HG03175 (cell line): ENCODE measurements around the gene OS9.

Experiments
- ATAC-seq: cut with Tn5 transposase; IDR thresholded peaks from one replicate; pipeline ENCODE4 v1.9.1; 2021; ENCODE audit warnings: mild to moderate bottlenecking, moderate library complexity; ENCODE audit not compliant: unreplicated experiment

OS9 gene

DNA sequence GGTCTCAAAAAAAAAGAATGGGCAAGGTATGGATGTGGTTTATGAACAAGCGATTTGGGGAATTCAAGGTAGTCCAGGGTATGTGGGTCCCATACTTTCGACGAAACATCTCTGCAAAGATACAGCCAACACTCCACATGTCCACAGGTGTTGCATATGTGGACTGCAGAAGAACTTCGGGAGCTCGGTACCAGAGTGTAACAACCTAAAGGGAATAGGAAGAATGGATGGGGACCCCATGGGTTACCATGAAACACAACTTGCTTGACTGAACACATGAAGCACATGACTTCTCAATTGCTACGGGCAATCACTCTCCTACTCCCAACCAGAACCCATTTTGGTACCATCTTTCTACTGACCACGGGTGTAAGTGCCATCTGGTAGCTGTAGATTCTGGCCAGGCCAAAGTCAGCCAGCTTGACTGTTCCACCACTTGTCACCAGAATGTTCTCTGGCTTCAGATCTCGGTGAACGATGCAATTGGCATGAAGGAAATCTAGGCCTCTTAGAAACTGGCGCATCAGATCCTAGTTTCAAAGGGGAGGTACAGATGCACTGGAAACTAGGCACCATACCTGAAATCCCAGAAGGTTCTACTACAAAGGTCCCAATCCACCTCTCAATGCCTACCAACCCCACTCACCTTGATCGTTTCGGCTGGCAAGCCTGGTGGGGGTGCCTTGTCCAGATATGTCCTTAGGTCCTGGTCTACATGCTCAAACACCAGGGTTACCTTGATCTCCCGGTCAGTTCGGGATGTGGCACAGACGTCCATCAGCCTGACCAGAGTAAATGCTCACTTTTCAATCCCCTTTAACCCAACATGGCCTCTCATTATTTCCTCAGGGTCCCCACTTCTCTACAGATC is 56.9 kb downstream of the OS9 start:
- no peak for ATAC-seq

DNA sequence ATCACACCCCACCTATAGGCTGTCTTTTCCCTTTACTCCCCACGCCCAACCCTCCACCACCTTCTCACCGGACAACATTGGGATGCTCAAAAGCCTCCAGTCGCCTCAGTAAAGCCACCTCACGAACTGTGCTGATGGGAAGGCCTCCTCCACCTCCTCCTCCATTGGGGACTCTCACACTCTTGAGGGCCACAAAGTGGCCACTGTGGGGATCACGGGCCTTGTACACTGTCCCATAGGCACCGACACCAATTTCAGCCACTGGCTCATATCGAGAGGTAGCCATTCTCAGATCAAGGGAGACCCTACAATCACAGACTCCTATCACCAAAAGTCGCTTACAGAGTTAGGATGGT is 57.5 kb downstream of the OS9 start:
- ATAC-seq = no peak

DNA sequence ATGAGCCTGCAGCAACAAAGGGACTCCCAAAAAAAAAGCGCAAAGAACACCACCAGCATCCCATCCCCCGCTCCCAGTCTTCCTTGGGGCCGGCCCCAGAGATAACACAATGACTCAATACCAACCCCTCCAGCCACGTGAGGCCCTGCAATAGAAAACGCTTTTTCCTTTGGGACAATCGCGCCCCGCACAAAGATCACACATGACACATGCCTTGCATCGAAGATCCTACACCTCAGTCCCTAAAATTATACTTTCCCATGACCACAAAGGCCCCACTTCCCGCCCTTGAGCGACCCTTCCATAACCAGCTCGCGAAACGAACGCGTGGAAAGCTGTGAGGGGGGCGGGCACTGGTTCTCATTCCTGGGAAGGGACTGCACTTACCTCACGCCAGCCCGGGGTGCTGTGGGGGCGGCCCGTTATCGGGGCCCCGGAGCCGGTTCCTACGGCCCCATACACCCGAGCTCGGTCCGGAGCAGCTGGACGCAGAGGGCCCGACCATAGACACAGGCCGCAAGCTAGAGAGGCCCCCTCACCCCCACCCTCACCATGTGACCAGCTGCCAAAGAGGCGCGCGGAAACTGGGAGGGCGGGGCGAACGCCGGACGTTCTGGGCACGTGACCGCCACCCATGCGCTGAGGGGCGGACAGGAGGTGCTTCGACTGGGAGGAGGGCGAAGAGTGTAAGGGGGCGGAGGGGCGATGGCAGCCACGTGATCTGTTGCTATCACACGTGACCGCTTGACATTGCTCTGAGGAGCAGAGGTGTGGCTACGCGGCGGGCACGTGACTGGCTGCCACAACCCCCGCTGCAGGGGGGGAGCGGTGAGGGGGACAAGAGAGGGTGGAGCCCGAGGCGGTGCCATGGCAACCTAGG is 58.1 kb downstream of the OS9 start, which contains the start of gene CDK4:
TSS of gene CDK4 (minus strand) at position 523 of the 880 bp plus-strand sequence. CDS start 593 bp downstream, outside the sequence.
- ATAC-seq = peak; percentile 74

DNA sequence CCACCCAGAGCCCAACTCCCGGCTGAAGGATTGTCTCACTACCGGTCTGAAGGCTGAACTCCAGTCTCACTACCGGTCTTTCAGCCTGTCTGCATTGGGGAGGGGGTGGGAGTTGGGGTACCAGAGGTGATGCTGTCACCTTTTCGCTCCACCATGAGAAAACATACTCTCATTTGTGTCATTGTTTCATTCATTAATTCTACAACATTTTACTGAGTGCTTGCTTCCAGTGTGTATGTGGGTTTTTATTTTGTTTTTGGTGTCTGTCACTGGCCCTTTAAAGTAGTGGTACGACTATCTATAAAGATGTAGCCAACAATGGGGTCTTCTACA is 58.7 kb downstream of the OS9 start:
- no peak for ATAC-seq

DNA sequence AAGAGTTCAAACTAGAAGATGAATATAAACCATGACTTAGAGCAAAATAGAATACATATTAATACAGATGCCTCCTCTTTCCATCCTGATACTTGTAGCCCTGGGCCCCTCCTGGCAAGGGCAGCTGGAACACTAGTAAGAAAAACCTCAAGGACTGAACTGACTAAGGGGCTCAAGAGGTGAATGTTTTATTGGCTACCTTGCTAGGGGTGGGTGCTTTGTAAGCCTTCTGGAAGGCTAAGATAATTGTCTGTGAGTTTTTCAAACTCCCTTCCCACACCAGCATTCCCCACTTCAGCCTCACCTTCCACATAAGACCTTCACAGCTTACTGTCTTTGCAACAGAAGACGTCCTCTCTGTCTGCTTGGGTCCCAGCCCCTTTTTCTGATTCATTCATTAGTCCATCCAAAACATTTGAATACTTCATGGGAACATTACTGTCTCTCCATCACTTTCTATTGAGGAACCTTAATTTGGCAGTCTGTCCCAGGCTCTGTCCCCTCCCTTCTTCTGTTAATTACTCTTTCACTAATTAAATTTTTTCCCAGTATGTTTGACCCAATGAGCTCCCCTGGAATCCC is 59.9 kb downstream of the OS9 start:
- ATAC-seq = no peak

DNA sequence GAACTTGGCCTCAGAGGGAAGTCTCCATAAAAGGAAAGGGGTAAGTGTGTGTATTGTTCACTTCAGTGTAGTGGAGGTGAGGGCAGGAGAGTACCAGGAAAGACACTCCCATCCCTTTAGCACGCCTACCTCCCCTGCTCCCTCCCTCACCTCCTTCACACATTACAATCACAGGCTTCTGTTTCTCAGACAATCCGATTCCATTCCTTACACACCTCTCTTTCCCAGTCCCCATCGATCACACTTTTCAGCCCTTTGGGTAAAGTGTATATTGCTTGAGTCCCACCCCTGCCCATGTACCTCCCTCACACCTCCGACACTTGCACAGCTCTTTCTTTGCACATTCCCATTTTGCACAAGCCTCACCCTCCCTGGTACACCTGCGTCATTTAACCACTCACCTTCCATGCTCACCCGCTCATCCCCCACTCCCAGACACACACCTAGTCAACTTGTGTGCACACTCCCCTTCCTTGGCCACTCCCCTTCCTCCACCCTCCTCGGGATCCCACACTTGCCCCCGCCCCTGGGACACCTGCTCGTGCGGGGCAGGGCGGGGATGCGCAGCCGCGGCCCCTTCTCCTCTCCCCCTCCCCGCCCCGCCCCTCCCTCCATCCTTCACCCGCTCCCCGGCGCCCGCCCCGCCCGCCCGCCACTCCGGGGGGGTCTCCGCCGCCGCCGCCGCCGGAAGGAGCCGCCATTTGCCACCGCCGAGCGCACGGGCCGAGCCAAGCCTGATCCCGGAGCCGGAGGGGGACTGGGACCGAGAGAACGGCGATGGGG is 60.7 kb downstream of the OS9 start, which contains the start of gene MARCHF9:
TSS of gene MARCHF9 (plus strand) at position 693 of the 783 bp plus-strand sequence. CDS start 426 bp downstream, outside the sequence.
- ATAC-seq = no peak

DNA sequence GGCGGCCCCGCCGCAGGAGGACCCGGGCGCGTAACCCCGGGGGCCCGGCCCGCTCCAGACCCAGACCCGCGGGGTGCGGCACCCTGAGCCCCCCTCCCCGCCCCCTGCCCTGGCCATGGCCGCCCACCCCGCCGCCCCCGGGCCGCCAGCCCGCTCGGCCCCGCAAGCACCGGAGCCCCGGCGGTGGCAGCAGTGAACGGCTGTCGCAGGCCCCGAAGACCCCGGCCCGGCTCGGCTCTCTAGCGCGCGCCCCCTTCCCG is 61.2 kb downstream of the OS9 start:
- ATAC-seq = no peak

DNA sequence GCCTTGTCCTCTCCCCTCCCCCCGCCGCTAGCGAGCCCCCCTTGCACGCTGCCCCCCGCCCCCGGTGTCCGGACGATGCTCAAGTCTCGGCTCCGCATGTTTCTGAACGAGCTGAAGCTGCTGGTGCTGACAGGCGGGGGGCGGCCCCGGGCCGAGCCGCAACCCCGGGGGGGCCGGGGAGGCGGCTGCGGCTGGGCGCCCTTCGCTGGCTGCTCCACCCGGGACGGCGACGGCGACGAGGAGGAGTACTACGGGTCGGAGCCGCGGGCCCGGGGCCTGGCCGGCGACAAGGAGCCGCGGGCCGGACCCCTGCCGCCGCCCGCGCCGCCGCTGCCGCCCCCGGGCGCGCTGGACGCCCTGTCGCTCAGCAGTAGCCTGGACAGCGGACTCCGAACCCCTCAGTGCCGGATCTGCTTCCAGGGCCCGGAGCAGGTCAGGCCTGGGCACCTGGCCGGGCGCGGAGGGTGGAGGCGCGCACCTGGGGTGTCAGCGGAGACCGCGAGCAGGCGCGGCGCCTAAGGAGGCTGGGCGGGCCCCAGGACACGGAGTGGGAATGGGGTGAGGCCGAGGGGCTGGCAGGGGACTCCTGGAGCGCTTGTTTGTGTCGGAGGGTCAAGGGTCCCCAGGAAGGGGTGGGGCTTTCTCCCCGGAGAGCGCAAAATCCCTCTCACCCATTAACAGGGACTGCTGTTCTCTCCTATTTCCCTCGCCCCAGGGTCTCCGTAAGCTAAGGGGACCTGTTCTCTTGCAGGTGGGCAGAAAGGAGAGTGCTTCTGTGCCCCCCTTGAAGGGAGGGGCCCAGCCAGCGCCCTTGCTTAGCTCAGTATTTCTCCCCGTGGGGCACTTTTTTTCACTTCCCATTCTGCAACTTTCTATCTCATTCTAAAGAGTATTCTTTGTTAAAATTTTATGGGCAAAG is 61.8 kb downstream of the OS9 start:
- ATAC-seq = no peak

DNA sequence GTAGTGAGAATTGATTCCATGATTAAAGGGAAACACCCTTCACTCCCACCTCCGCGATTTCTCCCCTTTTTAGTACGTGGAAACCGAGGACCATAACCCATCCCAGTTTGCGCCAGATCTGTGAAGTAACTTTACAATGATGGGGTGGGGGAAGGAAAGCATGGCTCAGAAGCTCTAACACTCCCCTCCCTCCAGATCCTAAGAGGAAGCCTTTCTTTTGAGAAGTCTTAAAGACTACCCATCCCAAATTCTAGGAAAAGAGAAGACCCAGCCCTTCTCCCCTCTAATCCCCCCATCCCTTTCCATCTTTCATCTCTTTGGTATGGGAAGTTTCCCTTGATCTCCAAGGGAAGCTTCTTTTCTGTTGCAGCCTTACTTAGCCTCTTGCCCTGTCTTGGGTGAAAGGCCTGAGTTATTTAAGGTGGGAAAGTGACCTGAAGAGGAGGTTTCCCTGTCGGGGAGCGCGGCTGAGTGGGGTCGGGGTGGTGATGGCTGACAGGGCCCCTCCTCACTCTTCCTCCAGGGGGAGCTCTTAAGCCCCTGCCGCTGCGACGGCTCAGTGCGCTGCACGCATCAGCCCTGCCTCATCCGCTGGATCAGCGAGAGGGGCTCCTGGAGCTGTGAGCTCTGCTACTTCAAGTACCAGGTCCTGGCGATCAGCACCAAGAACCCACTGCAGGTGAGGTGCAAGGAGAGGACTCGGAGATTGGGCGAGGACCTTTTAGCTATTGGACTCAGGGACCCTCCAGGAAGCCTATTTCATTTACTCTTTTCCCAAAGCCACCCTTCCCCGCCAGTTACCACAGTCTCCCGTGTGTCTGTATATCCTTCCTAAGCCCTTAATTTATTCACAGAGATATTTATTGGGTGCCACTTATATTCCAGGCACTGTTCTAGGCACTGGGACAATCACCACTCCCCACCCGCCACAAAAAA is 62.7 kb downstream of the OS9 start:
- ATAC-seq = peak; percentile 31

DNA sequence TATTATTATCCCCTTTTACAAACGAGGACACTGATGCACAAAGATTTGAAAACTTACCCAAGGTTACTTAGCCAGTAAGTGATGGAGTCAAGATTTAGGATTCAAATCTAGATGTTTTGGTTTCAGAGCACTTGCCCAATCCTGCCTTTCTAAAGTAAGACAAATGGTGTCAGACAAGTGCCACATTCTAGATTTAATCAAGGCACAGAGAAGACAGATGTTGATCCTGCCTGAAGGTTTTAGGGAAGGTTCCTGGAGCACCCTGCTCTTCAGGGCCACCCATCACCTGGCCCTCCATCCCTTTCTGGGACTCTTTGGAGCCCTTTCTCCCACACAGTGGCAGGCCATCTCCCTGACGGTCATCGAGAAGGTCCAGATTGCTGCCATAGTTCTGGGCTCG is 63.8 kb downstream of the OS9 start:
- ATAC-seq = no peak

DNA sequence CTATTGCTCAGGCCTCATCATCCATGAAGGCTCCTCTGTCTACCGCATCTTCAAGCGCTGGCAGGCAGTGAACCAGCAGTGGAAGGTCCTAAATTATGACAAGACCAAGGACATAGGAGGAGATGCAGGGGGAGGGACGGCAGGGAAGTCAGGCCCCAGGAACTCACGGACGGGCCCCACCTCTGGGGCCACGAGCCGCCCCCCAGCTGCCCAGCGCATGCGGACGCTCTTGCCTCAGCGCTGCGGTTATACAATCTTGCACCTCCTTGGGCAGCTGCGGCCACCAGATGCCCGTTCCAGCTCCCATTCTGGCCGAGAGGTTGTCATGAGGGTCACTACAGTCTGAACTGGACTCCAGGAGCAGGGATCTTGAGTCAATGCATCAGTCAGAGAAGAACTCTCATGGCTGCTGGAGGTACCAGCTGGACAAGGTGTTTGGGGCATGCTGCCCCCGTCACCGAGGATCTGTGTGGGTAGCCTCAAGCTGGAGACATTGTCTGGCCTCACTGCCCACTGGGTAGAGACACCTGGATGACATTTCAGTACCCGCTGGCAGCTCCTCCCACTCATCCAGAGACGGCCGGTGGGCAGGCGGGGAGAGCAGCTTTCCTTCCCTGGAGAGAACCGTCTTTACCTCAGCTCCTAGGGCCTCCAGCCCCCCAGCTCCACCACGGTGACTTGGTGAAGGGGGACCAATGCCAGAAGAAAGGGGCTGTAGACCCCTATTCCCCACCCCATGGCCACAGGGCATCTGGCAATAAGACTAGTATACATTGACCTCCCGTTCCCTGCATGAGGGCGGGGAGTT is 64.8 kb downstream of the OS9 start:
- ATAC-seq = no peak

DNA sequence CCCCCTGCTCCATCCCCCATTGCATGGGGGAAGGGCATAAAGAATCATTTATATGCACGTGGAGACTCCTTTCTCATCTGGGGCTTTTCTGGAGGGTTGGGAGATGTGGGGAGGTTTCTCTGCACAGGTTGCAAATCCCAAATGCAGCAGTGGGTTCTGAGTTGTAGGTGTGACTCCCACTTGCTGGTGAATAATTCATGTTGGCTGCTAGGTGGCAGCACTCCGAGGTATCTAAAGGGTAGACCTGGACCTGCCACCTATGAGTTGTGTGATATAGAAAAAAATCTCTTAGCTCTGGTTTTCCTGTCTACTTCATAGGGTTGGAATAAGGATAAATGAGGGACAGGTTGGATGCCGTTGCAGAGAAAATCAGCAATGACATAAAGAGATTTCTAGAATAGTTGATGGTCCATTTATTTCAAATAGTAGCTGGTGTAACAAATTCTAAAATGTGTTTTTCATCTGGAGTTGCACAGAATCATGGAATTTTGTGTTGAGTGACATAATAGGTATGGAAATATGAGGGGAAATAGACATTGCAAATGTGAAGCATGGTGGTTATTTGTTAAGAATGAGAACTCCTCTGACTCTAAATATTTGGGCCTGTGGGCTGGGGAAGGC is 65.5 kb downstream of the OS9 start:
- no peak for ATAC-seq

DNA sequence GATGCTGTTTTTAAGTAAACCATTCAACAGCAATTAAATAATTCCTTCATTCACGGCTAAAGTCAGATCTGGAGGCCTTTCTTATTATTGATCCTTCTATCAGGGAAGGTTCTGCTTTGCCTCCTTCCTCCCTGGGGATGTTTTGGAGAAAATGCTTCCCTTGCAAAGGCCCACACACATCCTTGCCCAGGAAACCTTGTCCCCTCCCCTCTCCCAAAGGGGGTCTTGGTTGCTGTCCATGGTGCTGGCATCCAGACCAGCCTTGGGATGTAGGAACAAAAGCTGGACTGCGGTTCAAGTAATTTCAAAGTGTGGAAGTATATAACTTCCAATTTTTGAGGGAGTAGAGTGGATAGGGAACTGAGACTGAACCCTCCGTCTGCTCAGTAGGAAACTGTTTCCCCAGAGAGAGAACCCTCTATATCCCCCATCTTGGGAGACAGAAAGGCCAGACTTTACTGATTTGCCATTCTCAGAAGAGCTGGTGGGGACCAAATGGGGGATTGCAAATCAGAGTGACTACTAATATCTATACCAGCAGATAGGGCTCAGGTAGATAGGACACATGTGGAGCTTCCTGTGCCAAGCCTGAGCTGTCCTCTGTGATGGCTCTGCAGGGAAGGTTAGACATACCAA is 66.5 kb downstream of the OS9 start:
- ATAC-seq = no peak

DNA sequence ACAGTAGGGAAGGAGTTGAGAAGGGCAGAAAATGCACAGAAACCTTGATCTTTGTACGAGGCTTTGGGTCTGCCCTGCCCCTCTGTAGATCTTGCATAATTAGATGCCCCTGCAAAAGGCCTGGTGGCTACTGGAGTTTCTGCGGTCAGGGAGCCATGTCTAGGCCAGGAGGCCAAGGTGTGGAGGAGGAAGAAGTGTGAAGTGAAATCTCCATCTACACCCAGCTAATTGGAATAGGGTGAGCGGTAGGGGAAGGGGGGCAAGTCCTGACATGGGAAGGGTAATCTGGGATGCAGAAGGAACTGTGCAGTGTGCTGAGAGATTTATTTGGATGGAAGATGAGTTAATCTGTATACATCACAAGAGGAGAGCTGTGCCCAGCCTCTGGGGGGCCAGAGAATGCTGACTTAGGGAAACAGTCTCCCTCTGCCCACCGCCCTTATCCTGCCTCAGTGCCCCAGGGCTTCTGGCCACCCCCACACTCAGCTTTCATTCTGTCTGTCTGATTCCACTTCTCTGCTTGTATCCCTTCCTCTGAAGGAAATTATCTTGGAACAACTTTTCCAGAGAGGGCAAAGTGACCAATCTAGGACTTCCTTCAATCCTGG is 67.6 kb downstream of the OS9 start:
- no peak for ATAC-seq

DNA sequence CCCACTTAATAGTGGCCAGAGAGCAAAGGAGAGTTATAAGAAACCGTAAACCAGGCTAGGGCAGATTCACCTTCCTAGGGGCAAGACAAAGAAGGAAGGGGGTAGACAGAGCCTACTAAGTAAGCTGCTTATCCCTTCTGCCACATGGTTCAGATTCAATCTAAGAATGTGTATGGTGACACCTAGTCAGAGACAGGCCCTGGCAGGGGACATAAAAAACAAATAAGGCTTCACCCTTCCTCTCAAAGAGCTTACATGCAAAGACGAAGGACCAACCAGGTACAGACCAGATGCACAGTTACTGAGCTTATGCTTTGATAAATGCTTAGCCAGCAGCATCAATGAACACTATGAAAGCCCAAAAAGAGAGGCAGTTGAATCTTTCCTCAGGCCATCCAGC is 68.5 kb downstream of the OS9 start:
- no peak for ATAC-seq

DNA sequence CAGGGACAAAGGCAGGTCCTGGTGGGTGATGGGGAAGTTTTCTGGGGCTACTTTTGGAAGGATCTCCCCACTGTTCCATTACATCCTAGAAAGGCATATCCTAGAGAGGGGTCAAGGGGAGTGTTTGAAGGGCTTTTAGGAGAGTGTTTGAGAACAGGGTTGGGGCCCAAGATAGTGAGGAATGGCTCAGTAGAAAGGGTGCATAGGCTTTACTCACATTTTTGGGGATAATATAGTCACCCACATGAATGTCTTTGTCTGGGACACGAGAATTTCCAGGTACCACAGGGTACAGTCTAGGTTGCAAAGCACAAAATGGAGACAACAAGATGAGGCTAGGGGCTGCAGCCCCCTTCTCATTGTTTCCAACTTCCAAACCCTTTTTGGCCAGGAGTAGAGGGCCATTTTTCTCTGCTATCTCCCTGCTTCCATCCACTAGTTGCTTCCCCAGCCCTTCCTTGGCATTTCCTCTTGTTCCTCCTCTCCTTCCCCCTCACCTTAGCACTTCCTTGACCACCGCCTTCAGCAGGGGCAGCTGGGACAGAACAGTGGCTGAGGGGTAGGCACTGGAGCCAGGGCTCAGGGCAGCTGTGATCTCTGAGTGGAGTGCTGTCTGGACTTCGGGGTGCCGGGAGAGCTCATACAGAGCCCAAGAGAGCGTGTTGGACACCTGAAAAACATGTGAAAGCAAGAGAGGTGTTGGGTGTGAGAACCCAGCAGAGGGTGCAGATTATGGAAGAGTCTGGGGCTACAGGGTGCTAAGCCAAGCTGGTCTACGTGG is 70.1 kb downstream of the OS9 start:
- no peak for ATAC-seq
